DND-41 (cell line): ENCODE measurements around the gene PLAA.

Source experiments
- EZH2 ChIP-seq: IDR thresholded peaks from 3 replicates; pipeline ENCODE4 v1.6.1; 2012; ENCODE audit warnings: borderline replicate concordance, low read depth, mild to moderate bottlenecking, moderate library complexity, low read length, inconsistent platforms; ENCODE audit not compliant: severe bottlenecking
- TF ChIP-seq, protein P1 (sequence below): IDR thresholded peaks from 2 replicates; pipeline ENCODE4 v1.5.1; 2012; ENCODE audit warnings: borderline replicate concordance, low read length, moderate library complexity, mild to moderate bottlenecking; ENCODE audit not compliant: poor library complexity, severe bottlenecking; ENCODE audit errors: extremely low read depth

DNA sequence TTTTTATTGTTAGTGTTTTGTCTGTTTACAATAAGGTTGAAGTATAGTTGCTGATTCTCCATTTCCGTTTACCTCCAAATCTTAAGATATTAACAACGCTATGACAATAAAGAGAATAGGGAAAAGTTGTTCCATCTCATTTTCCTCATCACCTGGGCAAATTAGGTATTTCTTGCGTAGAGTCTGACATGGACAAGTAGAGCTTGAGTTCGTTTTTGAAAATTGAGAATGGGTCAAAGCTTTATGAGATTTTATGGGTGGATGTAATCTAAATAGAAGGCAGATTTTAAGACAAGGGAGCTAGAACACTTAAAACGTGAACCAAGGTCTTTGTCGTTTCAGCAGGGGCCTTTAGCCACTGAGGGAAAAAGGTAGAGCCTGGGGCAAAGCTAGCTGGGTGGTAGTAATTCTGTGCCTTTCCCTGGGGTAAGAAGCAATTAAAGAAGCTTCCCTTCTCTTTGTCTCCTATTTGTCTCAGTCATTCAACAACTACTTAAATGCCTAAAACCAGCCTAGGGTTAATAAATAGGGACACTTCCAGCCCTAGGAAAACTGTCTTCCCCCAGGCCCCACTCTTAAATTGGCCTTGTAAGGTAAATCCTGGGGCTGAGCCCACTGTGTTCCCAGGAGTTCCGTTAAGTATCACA, 53.9 kb downstream of the PLAA start:
- TF ChIP-seq, protein P1, sequence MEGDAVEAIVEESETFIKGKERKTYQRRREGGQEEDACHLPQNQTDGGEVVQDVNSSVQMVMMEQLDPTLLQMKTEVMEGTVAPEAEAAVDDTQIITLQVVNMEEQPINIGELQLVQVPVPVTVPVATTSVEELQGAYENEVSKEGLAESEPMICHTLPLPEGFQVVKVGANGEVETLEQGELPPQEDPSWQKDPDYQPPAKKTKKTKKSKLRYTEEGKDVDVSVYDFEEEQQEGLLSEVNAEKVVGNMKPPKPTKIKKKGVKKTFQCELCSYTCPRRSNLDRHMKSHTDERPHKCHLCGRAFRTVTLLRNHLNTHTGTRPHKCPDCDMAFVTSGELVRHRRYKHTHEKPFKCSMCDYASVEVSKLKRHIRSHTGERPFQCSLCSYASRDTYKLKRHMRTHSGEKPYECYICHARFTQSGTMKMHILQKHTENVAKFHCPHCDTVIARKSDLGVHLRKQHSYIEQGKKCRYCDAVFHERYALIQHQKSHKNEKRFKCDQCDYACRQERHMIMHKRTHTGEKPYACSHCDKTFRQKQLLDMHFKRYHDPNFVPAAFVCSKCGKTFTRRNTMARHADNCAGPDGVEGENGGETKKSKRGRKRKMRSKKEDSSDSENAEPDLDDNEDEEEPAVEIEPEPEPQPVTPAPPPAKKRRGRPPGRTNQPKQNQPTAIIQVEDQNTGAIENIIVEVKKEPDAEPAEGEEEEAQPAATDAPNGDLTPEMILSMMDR: no peak
- TF ChIP-seq EZH2: no peak
